Measurements from ENCODE around the gene ARFGAP1.
"Not testable (repeated sequence)": the region's sequence is repeated elsewhere in the genome, so short reads cannot be mapped to it uniquely, and the experiment has no call there.

Gene ARFGAP1

DNA sequence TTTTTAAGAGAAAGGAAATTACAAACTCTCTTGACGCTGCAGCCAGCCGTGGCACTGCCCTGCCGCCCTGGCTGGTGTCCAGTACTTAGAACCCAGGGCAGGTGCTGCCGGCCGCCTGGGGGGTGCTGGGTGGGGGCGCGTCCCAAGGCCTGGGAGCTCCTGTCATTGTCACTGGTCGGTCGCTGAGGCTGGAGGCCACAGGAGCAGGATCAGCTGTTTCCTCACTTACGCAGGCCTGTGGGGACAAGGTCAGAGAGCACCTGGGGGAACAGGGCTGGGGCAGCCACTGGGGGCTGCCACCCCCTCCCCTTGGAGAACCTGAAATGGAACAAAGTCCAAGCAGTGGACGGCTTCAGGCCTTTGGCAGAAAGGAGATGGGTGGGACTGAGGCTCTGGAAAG, 31.3 kb upstream of the ARFGAP1 start:
- DNase-seq = no peak

DNA sequence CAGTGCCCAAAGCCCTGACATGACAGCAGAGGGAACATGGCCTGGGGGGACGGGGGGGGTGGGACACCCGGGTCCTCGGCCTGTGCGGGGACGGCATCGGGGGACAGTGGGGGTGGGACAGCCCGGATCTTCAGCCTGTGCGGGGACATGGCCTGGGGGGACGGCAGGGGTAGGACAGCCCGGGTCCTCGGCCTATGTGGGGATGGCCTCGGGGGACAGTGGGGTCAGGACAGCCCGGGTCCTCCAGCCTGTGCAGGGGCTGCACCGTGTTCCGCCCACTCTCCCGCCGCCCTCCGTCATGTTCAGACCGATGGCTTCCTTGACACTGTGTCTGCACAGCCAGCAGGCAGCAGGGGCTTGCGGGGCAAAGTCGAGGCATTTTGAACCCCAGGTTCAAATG, 29.9 kb upstream of the ARFGAP1 start:
- DNase-seq = no peak

DNA sequence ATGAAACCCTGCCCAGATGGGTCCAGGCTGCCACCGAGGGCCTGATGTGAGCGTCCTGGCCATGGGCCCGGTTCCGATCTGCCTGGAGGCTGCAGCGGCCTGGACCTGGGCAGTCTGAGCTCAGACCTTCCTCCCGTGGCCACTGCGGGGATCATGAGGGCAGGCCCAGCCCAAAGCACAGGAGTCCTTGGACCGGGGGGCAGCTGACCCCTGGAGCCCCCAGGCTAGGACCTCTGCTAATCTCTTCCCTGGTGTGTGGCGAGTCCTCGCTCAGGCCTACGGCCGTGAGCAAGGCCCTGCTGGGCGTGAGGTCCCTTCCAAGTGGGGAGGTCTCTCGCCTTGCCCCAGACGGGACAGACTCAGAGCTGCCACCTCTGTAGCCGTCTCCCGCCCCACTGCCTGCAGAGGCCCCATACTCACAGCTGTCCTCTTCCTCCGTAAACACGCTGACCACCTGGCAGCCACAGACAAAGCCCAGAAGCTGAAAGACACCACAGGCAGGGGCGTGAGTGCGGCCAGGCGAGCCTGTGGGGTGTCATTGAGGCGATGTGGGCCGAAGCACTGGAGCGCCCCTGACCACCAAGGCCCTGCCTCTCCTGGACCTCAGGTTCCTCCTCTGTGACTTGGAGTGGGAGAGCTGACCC, 28.9 kb upstream of the ARFGAP1 start:
- DNase-seq = no peak

DNA sequence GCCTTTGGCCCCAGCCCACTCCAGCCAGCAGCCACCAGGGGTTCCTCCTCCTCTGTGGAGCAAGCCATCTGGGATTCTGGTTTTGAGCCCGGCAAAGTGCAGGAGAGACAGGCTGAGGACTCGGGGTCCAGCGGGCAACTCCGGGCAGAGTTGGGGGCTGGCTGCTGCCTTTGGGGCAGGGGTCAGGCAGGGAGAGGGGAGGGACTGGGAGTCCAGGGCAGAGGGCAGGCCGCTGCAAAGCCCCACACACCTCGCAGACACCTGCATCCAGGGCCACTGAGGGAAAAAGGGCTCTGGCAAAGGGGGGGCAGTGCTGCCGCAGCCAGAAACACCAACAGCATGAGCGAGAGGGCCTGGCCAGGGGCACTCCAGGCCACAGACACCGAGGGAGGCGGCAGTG, 28.1 kb upstream of the ARFGAP1 start:
- no peak for DNase-seq

DNA sequence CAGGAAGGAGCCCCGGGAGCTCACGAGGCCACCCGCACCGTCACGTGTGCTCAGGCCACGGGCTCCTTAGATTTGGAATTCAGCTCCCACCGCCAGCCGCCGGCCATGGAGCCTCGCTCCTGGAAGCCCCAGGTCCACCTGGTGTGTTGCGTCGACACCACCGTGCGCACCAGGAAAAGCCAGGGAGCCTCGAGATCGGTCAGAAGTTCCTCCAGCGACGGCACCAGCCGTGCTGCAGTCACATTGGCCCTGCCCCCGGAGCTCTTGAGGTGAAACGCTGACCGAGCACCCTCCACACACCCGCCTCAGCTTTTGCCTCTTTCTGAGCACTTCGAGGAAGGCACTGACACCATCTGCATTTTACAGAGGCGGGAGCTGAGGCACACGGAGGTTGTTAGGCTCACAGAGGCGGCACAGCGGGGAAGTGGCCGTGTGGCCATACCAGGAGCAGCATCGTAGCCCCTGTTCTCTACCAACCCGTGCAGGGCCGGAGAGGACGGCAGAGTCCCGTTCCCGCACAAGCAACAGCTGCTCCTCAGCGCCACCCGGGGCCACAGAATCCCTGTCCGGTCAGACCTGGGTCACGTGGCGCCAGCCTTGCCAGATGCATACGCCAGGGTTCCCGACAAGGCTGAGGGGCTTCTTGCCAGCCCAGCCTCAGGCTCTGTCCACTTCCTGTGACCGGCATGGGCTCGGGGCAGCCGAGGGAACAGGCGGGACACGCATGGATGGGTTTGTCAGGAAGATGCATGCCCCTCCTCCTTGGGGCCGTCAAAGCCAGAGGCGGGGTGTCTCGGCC, 25.9 kb upstream of the ARFGAP1 start:
- DNase-seq = no peak

DNA sequence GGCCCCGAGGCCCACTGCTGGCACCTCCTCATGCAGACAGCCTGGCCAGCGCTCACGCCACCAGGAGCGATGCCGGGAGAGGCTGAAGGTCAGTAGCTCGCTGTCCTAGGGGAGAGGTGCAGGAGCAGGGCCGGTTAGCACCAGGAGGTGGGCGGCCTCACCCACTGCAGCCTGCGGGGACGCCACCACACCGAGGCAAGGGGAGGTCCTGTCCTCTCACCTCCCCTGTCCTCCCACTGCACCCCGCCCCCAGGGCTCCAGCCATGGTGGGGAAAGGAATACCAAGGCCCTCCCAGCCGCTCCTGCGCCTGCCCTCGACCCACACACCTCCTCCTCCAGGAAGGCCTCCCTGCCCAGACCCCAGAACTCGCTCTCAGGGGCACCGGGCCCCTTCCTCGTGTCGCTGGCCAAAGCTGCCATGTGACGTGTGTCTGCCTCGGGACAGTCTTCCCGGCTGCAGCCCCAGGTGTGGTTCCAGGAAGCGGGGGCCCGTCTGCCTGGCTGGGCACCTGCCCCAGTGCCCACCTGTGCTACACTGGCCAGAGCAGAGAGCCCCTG, 24.9 kb upstream of the ARFGAP1 start:
- DNase-seq = no peak

DNA sequence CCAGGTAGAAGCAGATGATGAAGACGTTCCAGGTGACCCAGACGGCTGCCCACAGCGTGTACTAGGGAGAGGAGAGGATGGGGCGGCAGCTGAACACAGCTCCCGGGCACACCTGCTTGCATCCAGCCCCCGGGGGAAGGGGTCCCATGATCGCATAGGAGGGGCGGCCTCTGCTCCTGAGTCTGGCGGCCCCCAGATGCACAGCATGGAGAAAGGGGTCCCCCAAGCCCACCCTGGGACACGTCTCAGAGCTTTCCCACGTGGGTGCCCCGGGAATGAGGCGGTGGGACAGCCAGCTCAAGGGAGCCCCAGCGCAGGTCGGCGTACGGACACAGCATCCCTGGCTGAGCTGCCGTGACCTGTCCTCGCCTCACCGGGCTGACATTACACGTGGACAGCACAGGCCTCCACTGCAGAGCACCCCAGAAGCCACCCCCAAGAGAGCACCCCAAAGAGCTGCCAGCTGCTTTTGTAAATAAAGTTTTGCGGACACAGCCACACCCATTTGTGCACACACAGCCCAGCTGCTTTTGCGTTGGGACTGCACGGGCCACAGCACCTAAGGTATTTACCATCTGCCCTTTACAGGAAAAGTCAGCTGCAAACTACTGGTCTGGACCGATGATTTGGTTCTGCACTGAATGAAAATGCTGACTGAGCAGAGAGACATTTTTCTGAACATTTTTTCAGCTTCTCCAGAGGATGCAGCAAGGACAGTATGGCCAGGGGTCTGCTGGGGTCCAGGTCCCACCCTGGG, 23.6 kb upstream of the ARFGAP1 start:
- DNase-seq = no peak

DNA sequence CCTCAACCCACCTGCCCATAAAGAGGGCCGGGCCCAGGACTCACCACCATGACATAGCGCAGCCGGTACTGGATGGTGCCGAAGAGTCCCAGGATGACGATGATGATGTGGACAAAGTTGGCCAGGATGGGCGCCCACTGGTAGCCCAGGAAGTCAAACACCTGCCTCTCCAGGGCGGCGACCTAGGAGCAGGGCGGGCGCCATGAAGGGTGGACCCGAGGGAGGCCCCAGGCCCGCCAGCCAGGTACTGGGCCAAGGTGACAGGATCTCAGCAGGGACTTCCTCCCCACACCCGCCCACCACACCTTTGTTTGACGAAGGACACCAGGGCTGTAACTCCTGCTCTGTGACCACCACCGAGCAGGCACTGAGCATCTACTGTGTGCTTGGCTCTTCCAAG, 22.7 kb upstream of the ARFGAP1 start:
- DNase-seq = no peak

DNA sequence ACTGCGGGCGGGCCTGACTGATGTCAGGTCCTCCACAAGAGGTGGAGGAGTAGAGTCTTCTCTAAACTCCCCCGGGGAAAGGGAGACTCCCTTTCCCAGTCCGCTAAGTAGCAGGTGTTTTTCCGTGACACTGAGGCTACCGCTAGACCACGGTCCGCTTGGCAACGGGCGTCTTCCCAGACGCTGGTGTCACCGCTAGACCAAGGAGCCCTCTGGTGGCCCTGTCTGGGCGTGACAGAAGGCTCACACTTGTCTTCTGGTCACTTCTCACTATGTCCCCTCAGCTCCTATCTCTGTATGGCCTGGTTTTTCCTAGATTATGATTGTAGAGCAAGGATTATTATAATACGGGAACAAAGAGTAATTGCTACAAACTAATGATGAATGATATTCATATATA, 21.3 kb upstream of the ARFGAP1 start:
- DNase-seq = not testable (repeated sequence)

DNA sequence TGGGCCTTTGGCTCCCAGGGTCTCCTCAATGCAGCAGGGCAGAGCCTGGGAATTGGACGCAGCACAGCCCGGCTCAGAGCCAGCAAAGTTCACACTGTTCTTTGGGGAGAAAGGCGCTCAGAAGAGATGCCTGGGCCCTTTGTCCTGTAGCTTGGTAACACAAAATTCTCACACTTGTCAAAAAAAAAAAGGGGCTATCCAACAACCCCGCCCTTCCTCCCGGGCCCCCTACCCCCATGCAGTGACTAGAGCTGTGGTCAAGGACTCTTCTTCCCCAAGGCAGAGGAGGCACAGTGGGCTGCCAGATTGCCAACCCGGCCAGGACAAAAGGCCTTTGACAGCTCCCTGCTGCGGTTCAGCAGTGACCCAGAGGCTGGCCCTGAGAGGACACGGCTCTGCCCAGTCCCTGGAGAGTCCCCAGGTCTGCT, 20.3 kb upstream of the ARFGAP1 start:
- no peak for DNase-seq

DNA sequence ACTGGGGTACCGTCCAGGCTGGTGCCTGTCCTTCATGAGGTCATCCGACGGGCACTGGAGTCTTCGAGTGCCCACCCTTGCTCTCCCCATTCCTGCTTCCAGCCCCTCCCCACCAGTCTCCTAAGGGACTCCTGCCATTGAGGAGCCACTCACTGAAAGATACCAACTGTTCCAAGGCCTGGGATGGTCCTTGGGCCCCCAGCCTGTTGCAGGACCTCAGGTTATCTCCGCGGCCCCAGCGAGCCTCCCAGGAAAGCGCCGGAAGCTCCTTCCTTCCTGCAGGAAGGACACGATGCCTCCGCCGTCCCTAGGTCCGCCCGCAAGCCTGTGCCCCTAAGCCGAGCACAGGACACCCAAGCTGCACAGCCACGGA, 19.6 kb upstream of the ARFGAP1 start:
- no peak for DNase-seq

DNA sequence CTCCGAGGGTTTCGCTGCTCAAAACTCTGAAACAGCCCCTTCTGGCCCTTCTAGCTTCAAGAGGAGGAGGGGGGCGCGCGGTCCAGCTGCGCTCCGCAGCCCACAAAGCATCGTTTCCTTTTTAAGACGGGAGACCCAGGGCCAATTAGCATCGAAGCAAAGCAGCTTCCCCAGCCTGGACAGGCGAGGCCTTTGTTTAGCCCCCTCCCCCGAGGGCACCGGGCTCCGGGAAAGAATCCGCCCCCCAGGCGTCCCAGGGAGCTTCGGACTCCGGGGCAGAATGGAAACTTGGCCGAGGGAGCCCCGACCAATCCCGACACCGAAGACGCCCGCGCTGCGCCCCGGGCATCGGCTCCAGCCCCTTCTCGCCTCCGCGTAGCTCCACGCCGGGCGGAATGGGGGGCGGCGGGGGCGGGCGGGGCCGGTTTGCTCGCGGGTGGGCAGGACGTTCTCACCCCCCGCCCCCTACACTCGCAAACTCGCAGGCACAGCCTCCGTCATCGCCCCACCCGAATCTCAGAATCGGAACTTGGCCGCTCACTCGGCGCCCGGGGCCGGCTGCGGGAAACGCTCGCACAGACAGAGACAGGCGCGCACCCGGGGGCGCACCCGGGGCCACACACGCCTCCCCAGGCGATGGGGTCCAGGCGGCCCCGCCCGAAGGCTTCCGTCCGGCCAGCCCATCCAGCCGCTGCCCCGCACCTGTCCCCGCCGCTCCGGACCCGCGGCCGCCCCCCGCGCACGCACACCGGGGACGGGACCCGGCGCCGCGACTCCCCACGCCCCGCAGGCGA, 19.0 kb upstream of the ARFGAP1 start:
- no peak for DNase-seq

DNA sequence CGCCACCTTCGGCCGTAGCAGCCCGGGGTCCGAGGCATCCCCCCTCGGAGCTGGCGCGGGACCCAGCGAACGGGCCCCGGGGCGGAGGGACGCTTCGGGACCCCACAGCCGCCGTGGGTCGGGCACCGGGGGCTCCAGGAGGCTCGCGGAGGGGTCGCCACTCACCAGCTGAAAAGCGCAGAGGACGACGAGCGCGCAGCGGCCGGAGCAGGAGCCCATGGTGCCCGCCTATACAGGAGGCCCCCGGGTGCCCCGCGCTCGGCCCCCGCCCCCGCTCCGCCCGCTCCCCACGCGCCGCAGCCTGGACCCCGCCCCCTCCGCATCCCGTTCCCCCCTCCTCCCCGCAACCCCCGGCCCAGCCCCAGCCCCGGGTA, 18.4 kb upstream of the ARFGAP1 start, which contains the start of gene NKAIN4:
TSS of gene NKAIN4 (minus strand) at position 232 of the 374 bp plus-strand sequence. CDS start at position 219, 13 bp downstream.
- DNase-seq = no peak

DNA sequence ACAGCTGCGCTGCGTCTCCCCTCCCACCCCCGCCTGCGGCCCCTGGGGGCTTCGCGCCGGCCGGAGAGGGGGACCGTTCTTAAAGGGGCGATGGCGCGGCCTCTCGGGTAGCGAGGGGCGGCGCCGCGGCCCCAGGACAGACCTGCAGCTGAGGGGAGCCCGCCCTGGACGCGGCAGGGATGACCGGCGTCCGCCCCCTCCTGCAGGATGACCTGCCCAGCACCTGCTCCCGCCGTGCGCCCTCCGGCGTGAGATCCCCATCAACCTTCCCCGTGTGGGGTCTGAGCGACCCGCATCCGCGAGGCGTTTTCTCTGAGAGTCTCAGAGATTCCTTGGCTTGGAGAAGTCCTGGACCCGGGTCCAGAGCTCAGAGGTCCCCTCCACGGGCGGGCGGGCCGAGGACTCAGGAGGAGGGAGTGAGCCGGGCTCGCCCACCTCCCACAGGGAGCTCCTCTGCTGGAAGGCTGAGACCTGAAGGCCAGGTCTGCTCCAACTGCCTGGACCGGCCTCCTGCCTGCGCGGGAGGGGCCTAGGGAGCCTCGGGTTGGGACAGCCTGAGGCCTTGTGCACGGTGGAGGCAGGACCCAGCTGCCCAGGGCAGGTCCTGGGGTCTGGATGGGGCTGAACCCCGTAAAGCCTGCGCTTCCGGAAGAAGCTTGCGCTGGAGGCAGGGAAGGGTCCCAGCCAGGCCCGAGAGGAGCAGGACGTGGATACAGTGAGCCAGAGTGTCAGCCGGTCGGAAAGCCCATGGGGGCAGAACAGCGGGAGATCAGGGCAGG, 17.8 kb upstream of the ARFGAP1 start:
- DNase-seq = no peak

DNA sequence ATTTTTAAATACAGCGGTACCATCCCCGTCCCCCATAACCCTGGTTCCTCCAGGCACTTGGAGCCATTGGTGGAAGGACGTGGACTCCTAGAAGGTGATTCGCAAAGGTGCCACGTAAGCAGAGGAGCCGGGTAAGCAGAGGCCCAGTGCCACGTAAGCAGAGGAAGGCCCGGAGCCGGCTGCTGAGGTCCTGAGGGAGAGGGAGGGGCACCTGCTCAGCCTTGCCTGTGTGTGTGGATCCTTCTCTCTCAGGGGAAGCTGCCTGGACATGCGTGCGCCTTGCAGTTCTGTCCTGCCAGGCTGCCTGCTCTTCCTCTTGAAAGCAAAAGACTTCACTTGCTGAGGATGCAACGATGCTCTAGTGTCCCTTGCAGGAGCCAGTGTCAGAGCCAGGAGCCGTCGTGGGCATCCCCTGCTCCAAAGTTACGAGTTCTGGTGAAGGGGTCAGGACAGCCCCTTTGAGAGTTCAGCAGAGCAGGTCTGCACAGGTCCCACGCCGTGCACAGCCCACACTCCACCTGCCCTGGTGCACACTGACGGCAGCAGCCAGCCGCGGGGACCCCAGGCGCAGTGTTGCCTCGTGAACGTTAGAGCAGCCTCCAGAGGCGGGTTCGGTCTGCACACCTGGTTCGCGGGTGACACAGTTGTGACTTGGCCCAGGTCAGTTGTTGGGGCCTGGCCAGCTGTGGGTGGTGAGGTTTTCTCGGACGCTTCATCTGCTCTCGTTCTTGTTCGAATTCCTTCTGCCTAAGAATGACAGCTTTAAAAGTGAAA, 16.5 kb upstream of the ARFGAP1 start:
- DNase-seq = no peak

DNA sequence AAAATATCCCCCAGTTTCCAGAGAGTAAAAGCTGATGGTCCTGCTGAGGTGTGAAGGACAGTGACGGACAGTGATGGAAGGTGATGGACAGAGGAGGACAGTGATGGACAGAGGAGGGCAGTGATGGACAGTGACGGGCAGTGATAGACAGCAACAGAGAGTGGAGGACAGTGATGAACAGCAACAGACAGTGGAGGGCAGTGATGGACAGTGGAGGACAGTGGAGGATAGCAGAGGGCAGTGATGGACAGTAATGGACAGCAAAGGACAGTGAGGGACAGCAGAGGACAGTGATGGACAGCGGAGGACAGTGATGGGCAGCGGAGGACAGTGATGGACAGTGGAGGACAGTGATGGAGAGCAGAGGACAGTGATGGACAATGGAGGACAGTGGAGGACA, 15.7 kb upstream of the ARFGAP1 start:
- no peak for DNase-seq

DNA sequence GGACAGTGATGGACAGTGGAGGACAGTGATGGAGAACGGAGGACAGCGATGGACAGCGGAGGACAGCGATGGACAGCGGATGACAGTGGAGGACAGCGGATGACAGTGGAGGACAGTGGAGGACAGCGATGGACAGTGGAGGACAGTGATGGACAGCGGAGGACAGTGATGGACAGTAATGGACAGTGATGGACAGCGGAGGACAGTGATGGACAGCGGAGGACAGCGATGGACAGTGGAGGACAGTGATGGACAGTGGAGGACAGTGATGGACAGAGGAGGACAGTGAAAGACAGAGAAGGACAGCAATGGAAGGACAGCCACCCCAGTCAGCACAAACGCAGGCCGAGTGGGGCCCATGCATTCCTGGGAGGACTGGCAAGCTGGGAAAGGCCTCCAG, 15.0 kb upstream of the ARFGAP1 start:
- DNase-seq = no peak

DNA sequence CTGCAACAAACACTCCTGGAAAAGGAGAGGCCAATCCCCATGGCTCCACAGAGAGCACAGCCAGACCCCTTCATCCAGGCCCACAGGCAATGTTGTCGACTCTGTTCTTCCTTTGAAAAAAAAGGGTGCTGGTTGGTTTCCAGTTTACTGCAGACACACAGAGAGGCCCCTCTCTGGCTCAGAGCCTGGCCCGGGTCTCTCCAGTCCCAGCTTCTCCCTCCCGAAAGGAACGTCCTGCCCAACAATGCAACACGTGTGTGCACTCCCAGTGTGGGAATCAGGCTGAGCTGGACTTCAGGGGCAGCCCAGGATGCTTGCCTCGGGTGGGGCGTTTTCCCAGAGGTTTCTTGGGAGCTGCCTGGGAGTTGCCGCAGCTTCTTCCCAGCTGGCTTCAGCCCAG, 13.8 kb upstream of the ARFGAP1 start:
- DNase-seq = no peak

DNA sequence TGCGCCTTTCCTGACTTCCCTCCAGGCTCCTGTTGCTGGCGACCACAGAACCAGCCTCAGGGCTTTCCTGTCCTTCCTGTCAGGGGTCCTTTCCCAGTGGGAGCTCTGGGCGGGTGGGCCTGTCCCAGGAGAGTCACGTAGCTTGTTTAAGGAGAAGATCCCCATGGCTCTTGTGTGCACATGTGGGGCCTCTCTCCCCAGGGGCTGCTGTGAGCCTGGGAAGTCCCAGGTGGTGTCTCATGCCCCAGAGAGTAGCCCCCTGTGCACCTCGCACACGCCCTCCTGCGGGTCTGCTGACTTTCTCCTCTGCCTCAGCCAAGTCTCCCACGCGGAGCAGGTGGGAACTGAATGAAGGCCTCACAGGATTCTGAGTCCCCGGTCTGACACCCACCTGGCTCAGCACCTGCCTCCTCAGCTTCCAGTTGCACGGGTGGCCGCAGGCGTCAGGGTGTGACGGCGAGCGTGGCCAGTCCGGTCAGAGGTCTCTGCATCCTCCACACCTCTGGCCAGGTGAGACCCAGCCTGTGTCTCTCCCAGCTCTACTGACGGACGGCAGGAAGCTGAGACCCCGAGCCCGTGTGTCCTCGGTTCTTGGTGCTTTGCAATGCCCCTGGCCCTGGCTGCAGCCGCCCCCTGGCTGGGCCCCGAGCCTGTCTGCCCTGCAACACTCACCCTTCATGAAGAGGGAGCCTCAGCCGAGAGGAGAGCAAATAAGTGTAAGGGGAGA, 12.7 kb upstream of the ARFGAP1 start:
- DNase-seq = no peak

DNA sequence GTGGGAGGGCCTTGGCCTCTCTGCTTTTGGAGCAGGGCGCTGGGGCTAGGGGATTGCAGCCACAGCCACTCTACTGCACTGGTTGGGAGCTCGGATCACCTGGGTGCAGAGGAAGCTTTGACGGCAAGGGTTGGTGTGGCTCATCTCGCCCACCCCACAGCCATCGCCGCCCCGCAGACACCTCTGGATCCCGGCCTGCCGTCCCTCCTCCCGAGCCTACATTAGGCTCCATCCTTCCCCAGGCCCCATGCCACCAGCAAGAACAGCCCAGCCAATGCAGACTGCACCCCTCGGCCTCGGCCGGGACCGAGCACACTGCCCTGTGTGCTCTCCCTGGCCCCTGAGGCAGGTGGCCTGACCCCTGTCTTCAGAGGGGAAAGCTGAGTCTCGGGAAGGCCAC, 12.1 kb upstream of the ARFGAP1 start:
- DNase-seq = no peak
